Effector CD8-positive, alpha-beta T cell (primary cell): ENCODE results near the gene IL1F10.

Experiments used
- DNase-seq: peaks from one replicate; lab custom pipeline; 2025; lab: John Stamatoyannopoulos, UW
- total RNA-seq, 4 experiments: gene quantifications; one replicate each; lab custom pipeline; 2026; lab: John Stamatoyannopoulos, UW

Gene IL1F10
- 0 reads per million in 4 experiments for total RNA-seq

GRCh38 chr2:113067681-113068080, at the start of gene IL1F10:
Gene IL1F10, plus strand, starts transcription at chr2:113067970. Its CDS starts 4,769 bp downstream, at chr2:113072739.
- no peak for DNase-seq

GRCh38 chr2:113018509-113018908, 49.3 kb upstream of the IL1F10 start:
- no peak for DNase-seq

- DNase-seq: no peak
Observed at GRCh38 chr2:113021312-113021711, 46.5 kb upstream of the IL1F10 start.

GRCh38 chr2:113024764-113025163, 43.0 kb upstream of the IL1F10 start:
- no peak for DNase-seq

GRCh38 chr2:113025737-113026136, 42.0 kb upstream of the IL1F10 start:
- DNase-seq: no peak

GRCh38 chr2:113027691-113028090, 40.1 kb upstream of the IL1F10 start:
- DNase-seq: no peak

GRCh38 chr2:113028112-113028511, 39.7 kb upstream of the IL1F10 start:
- no peak for DNase-seq

- DNase-seq: no peak
Observed at GRCh38 chr2:113032737-113033136, 35.0 kb upstream of the IL1F10 start.

GRCh38 chr2:113034016-113034415, 33.8 kb upstream of the IL1F10 start:
- no peak for DNase-seq

GRCh38 chr2:113036763-113037162, 31.0 kb upstream of the IL1F10 start:
- no peak for DNase-seq

- DNase-seq: no peak
Observed at GRCh38 chr2:113038291-113038690, 29.5 kb upstream of the IL1F10 start.

- no peak for DNase-seq
Observed at GRCh38 chr2:113039158-113039557, 28.6 kb upstream of the IL1F10 start.

GRCh38 chr2:113039719-113040118, 28.1 kb upstream of the IL1F10 start:
- DNase-seq: no peak

- no peak for DNase-seq
Observed at GRCh38 chr2:113041871-113042270, 25.9 kb upstream of the IL1F10 start.

GRCh38 chr2:113046465-113046864, 21.3 kb upstream of the IL1F10 start:
- DNase-seq: no peak

- no peak for DNase-seq
Observed at GRCh38 chr2:113050921-113051895, 16.6 kb upstream of the IL1F10 start.

GRCh38 chr2:113052396-113052917, 15.3 kb upstream of the IL1F10 start, which contains the start of gene IL36B:
Gene IL36B, minus strand, starts transcription at chr2:113052867.
- DNase-seq: no peak

GRCh38 chr2:113053666-113054065, 14.1 kb upstream of the IL1F10 start:
- DNase-seq: no peak

GRCh38 chr2:113054066-113054465, 13.7 kb upstream of the IL1F10 start:
- DNase-seq: no peak

- no peak for DNase-seq
Observed at GRCh38 chr2:113056521-113056920, 11.2 kb upstream of the IL1F10 start.

- no peak for DNase-seq
Observed at GRCh38 chr2:113057117-113057516, 10.7 kb upstream of the IL1F10 start.

- DNase-seq: no peak
Observed at GRCh38 chr2:113058411-113058994, 9.3 kb upstream of the IL1F10 start.
